Measurements from ENCODE around the gene BEST4.

GRCh38 chr1:44733784-44734183 lies 54.2 kb downstream of the BEST4 start:
- TF ChIP-seq JUN (CRISPR knock-in tag; IDR thresholded peaks at IDR 0.05) (no peak), CTCF (CRISPR knock-in tag; IDR thresholded peaks at IDR 0.05) (no peak), SP2 (CRISPR knock-in tag; IDR thresholded peaks at IDR 0.05) (no peak), ESRRA (CRISPR knock-in tag; IDR thresholded peaks at IDR 0.05; ENCODE audit: low read depth) (no peak)

Measured in HepG2 (cell line).